Endothelial cell of umbilical vein (primary cell): ENCODE results near the gene PPM1D. TPM values are rescaled to one million over a fixed set of nuclear protein-coding genes. Genes with fewer than 3 reads are reported as not detected.

ENCODE experiments used
- BruUV-seq: library from RNA; stranded (reverse); fragments of 400-500 nt; replicated peaks from 2 replicates; lab custom pipeline; 2021; lab: Mats Ljungman, UMichigan
- CTCF ChIA-PET: fragments of 300-600, 350-600 bp; sonication (Branson Sonifier 250); formaldehyde crosslinking; loops from one replicate; lab custom pipeline; 2021; ENCODE audit warnings: antibody characterized with exemption, inconsistent platforms; lab: Charles Lee
- POLR2A ChIA-PET: fragments of 300-600, 350-600 bp; sonication (Branson Sonifier 250); formaldehyde crosslinking; loops from one replicate; lab custom pipeline; 2021; ENCODE audit warnings: antibody characterized with exemption, inconsistent platforms; lab: Charles Lee
- DNase-seq: peaks from one replicate; pipeline ENCODE4 v3.0.0-alpha.2; 2011; ENCODE audit warnings: low read depth, low spot score
- FAIRE-seq: peaks from 2 replicates; lab custom pipeline; 2011; peaks lifted over from hg19 to GRCh38; lab: Jason Lieb, UNC
- H2AFZ ChIP-seq: 2 replicates; pipeline ENCODE4 v1.6.0; 2012; ENCODE audit warnings: low read depth, low read length, control low read depth, inconsistent platforms
- H3K27ac ChIP-seq: 2 replicates; pipeline ENCODE4 v1.5.1; 2011; ENCODE audit warnings: low read depth, mild to moderate bottlenecking, control low read depth, low read length, moderate library complexity; ENCODE audit not compliant: insufficient read depth
- H3K27me3 ChIP-seq, 2 experiments: 2 replicates each; pipeline versions ENCODE4 v1.6.0 to v1.6.1; 2011; ENCODE audit warnings: low read length in 2 of 2, mixed read lengths in 1 of 2; ENCODE audit not compliant: control insufficient read depth in 2 of 2, insufficient read depth in 2 of 2
- H3K36me3 ChIP-seq, 2 experiments: 2 replicates in 1 of 2; 3 replicates in 1 of 2; pipeline ENCODE4 v1.5.1; 2011; ENCODE audit warnings: low read length in 2 of 2, mild to moderate bottlenecking in 1 of 2, moderate library complexity in 1 of 2; ENCODE audit not compliant: control insufficient read depth in 2 of 2, insufficient read depth in 2 of 2; ENCODE audit errors: extremely low read depth in 1 of 2
- H3K4me1 ChIP-seq: 3 replicates; pipeline ENCODE4 v1.5.1; 2011; ENCODE audit warnings: mild to moderate bottlenecking, low read length; ENCODE audit not compliant: control insufficient read depth, insufficient read depth; ENCODE audit errors: extremely low read depth
- H3K4me2 ChIP-seq: 2 replicates; pipeline ENCODE4 v1.6.1; 2011; ENCODE audit warnings: low read length, control low read depth, mixed read lengths; ENCODE audit not compliant: insufficient read depth
- H3K4me3 ChIP-seq, 3 experiments: fragments of 200-600 bp in 1 of 3; sonication (generic), shearing (Covaris generic) in 1 of 3; replicated peaks in 1 of 3; 2 replicates each; pipeline ENCODE4 v1.5.1; 2011 to 2016; ENCODE audit warnings: control low read depth in 3 of 3, low read length in 3 of 3, mild to moderate bottlenecking in 2 of 3, inconsistent platforms in 1 of 3, low read depth in 1 of 3, moderate library complexity in 1 of 3; ENCODE audit not compliant: insufficient read depth in 1 of 3
- H3K79me2 ChIP-seq: 2 replicates; pipeline ENCODE4 v1.6.0; 2012; ENCODE audit warnings: low read length, inconsistent platforms; ENCODE audit not compliant: control insufficient read depth, insufficient read depth
- H3K9ac ChIP-seq: replicated peaks from 2 replicates; pipeline ENCODE3; 2011; ENCODE audit warnings: low read length, control low read depth; ENCODE audit not compliant: insufficient read depth; ENCODE audit errors: extremely low read depth
- H3K9me1 ChIP-seq: replicated peaks from 3 replicates; pipeline ENCODE4 v1.6.0; 2011; ENCODE audit warnings: mild to moderate bottlenecking, low read length; ENCODE audit not compliant: control insufficient read depth, insufficient read depth; ENCODE audit errors: extremely low read depth
- H3K9me3 ChIP-seq: replicated peaks from 2 replicates; pipeline ENCODE4 v1.5.1; 2012; ENCODE audit warnings: low read length, inconsistent platforms; ENCODE audit not compliant: control insufficient read depth, insufficient read depth
- H4K20me1 ChIP-seq: replicated peaks from 2 replicates; pipeline ENCODE3; 2011; ENCODE audit warnings: mild to moderate bottlenecking, low read length; ENCODE audit not compliant: control insufficient read depth, insufficient read depth; ENCODE audit errors: extremely low read depth
- EZH2 ChIP-seq: IDR thresholded peaks from 2 replicates; pipeline ENCODE4 v1.6.1; 2012; ENCODE audit warnings: borderline replicate concordance, low read depth, mild to moderate bottlenecking, moderate library complexity, low read length, inconsistent platforms; ENCODE audit not compliant: severe bottlenecking
- FOS ChIP-seq: IDR thresholded peaks from 2 replicates; pipeline ENCODE4 v1.6.1; 2011; ENCODE audit warnings: mild to moderate bottlenecking, low read length, moderate library complexity, borderline replicate concordance; ENCODE audit not compliant: insufficient read depth
- GATA2 ChIP-seq: IDR thresholded peaks from 2 replicates; pipeline ENCODE4 v1.7.0; 2011; ENCODE audit warnings: low read depth, mild to moderate bottlenecking, moderate library complexity, mixed read lengths, low read length; ENCODE audit not compliant: insufficient read length, insufficient read depth
- JUN ChIP-seq: IDR thresholded peaks from 2 replicates; pipeline ENCODE4 v1.6.1; 2011; ENCODE audit warnings: borderline replicate concordance, low read depth; ENCODE audit not compliant: insufficient read length, insufficient read depth
- MYC ChIP-seq: IDR thresholded peaks from one replicate; pipeline ENCODE4 v1.6.1; 2011; ENCODE audit warnings: mild to moderate bottlenecking, low read depth, low read length
- POLR2A ChIP-seq: IDR thresholded peaks from 2 replicates; pipeline ENCODE4 v1.6.1; 2012; ENCODE audit warnings: low read depth, mild to moderate bottlenecking, control low read depth, low read length
- POLR2AphosphoS5 ChIP-seq: IDR thresholded peaks from 2 replicates; pipeline ENCODE4 v1.6.1; 2012; ENCODE audit warnings: low read depth, mild to moderate bottlenecking, control low read depth, low read length, moderate library complexity; ENCODE audit not compliant: insufficient read depth
- dilution Hi-C: fragments of 300-500 bp; cut with MboI; formaldehyde crosslinking; loops from one replicate; pipeline ENCODE4 v1.15.0; 2019; ENCODE audit warnings: low sequenced_read_pairs; ENCODE audit not compliant: extremely low pct_ligation_motif_present
- intact Hi-C: fragments of 100-400 bp; cut with micrococcal nuclease; formaldehyde crosslinking; loops from one replicate; pipeline ENCODE4 v1.10.0; 2022
- polyA plus RNA-seq, 4 experiments: library from polyadenylated mRNA; depleted of rRNA in 3 of 4; stranded (reverse) in 3 of 4; unstranded in 1 of 4; fragments of >200 nt; gene quantifications; 2 replicates each; pipeline versions ENCODE4 v1.2.1 to v1.2.3, GENCODE V29; 2011 to 2012; ENCODE audit warnings: missing spikeins in 1 of 4
- total RNA-seq: library from RNA; stranded (reverse); gene quantifications from 2 replicates; pipeline ENCODE4 v1.2.3, GENCODE V29; 2021
- TF ChIP-seq, protein P1 (sequence below): IDR thresholded peaks from 2 replicates; pipeline ENCODE4 v1.6.1; 2011; ENCODE audit not compliant: insufficient read depth, insufficient read length
- TF ChIP-seq, protein P2 (sequence below), 2 donors: IDR thresholded peaks; 1 replicate in 1 of 2; 2 replicates in 1 of 2; pipeline ENCODE4 v1.5.1; 2011; ENCODE audit warnings: low read length in 2 of 2, mild to moderate bottlenecking in 2 of 2, moderate library complexity in 2 of 2, control low read depth in 1 of 2, inconsistent platforms in 1 of 2, low read depth in 1 of 2; ENCODE audit not compliant: insufficient read depth in 1 of 2; ENCODE audit errors: extremely low read depth in 1 of 2

Gene PPM1D
- total and polyA plus RNA-seq, 2 donors (not counting 3 experiments of a cell fraction or from before 2014, with no cell fraction given): 7.9 to 19.0 TPM

DNA sequence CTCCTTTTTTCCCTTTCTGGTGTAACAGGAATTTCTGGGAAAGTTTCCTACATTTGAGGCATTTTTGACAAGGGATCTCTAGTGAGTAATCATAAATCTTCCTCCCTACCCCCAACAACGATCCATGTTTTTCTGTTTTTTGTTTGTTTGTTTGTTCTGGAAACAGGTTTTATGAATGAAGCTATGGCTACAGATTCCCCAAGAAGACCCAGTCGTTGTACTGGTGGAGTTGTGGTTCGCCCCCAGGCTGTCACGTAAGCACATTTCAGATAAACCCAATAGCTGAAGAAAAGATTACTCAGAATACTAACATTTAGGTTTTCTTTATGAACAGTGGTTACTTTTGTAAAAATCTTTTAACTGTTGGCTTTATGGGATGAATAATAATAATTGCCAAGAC lies 79.3 kb downstream of the PPM1D start:
- no peaks in the 10 kb centered on the region for H3K27me3 ChIP-seq
- no peak overlapping the region for H3K4me3 ChIP-seq
- ChIA-PET CTCF (no interaction called here), POLR2A (no interaction called here)
- no peaks in the 10 kb centered on the region for H3K9me1 ChIP-seq
- FAIRE-seq: no peak
- H3K79me2 ChIP-seq: no peaks in the 10 kb centered on the region
- H3K4me2 ChIP-seq: no peak overlapping the region
- peaks cover 7% of the 10 kb centered on the region for H3K4me1 ChIP-seq
- no peak overlapping the region for H3K9ac ChIP-seq
- no peak overlapping the region for H2AFZ ChIP-seq
- peaks cover 0 to 2% of the 10 kb centered on the region in 2 experiments for H3K36me3 ChIP-seq
- TF ChIP-seq JUN: no peak
- TF ChIP-seq GATA2: no peak
- TF ChIP-seq EZH2: no peak
- TF ChIP-seq, protein P1, sequence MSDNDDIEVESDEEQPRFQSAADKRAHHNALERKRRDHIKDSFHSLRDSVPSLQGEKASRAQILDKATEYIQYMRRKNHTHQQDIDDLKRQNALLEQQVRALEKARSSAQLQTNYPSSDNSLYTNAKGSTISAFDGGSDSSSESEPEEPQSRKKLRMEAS: no peak
- TF ChIP-seq FOS: no peak
- TF ChIP-seq POLR2A: no peak
- TF ChIP-seq POLR2AphosphoS5: no peak
- TF ChIP-seq MYC: no peak
- TF ChIP-seq, protein P2, sequence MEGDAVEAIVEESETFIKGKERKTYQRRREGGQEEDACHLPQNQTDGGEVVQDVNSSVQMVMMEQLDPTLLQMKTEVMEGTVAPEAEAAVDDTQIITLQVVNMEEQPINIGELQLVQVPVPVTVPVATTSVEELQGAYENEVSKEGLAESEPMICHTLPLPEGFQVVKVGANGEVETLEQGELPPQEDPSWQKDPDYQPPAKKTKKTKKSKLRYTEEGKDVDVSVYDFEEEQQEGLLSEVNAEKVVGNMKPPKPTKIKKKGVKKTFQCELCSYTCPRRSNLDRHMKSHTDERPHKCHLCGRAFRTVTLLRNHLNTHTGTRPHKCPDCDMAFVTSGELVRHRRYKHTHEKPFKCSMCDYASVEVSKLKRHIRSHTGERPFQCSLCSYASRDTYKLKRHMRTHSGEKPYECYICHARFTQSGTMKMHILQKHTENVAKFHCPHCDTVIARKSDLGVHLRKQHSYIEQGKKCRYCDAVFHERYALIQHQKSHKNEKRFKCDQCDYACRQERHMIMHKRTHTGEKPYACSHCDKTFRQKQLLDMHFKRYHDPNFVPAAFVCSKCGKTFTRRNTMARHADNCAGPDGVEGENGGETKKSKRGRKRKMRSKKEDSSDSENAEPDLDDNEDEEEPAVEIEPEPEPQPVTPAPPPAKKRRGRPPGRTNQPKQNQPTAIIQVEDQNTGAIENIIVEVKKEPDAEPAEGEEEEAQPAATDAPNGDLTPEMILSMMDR (IDR thresholded peaks at IDR 0.05; ENCODE audit: extremely low read depth in 1 of 2, insufficient read depth in 1 of 2, low read depth in 1 of 2, low read length in 2 of 2): no peak
- H4K20me1 ChIP-seq: no peaks in the 10 kb centered on the region
- H3K9me3 ChIP-seq: no peaks in the 10 kb centered on the region
- intact Hi-C loops: no loop called here
- dilution Hi-C loops: no loop called here
- BruUV-seq: no TSS peak
- no peak for DNase-seq
- no peak overlapping the region for H3K27ac ChIP-seq
